Mucosa of stomach (tissue), 1 donor: ENCODE measurements around the gene MLC1.

ENCODE experiments used
- H3K27me3 ChIP-seq: one replicate; pipeline ENCODE4 v1.7.0; 2013; ENCODE audit warnings: mild to moderate bottlenecking, low read length; ENCODE audit not compliant: control insufficient read depth, insufficient read depth
- H3K36me3 ChIP-seq: one replicate; pipeline ENCODE4 v1.7.0; 2013; ENCODE audit warnings: low read length; ENCODE audit not compliant: control insufficient read depth, insufficient read depth
- H3K4me1 ChIP-seq: one replicate; pipeline ENCODE4 v1.7.0; 2013; ENCODE audit warnings: mild to moderate bottlenecking, low read length; ENCODE audit not compliant: control insufficient read depth, insufficient read depth
- H3K4me3 ChIP-seq: one replicate; pipeline ENCODE4 v1.7.0; 2013; ENCODE audit warnings: low read length
- H3K9ac ChIP-seq: one replicate; pipeline ENCODE4 v1.7.0; 2013; ENCODE audit warnings: mild to moderate bottlenecking, low read length, moderate library complexity
- H3K9me3 ChIP-seq: one replicate; pipeline ENCODE4 v1.7.0; 2013; ENCODE audit warnings: mild to moderate bottlenecking, low read length, moderate library complexity; ENCODE audit not compliant: control insufficient read depth
- donor health status: Pancreatic carcinoma.

The MLC1 gene

DNA sequence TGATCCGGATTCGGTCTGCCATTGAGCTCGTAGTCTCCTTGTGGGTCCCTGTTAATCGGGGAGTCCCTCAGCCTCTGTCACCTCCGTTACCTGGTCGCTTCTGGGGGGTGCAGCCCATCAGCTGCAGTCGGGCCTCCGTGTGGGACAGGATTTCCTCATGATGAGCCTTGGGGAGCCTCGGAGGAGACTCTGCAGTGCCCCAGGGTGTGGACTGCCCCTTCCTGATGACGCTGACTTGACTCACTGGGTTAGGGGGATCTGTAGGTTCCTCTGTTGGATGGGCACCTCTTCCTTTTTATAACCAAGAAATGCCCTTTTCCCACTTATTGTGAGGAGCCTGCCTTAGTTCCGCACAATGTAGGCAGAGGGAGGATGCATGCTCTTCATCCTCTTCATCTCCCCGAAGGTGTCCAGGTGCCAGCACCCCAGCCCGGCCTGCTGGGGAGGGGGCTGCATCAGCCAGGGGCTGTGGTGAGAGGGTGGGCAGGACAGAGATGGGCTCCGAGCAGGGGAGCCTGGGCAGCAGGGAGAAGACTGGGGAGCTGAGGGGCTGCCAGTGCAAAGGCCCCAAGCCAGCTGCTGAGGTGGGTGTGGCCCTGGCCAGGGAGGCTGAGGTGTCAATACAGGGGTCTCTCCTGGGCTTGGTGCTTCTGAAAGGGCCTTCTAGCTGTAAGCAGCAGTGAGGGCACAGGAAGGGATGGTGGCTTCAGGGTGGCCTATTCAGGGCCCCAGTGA, 13.6 kb downstream of the MLC1 start:
- Histone ChIP-seq H3K9me3 (no peaks in the 10 kb centered on the region), H3K9ac (no peak overlapping the region), H3K27me3 (no peaks in the 10 kb centered on the region), H3K4me1 (peaks cover 12% of the 10 kb centered on the region), H3K36me3 (no peaks in the 10 kb centered on the region), H3K4me3 (no peak overlapping the region)

- Histone ChIP-seq H3K9me3 (no peaks in the 10 kb centered on the region), H3K4me1 (peaks cover 12% of the 10 kb centered on the region), H3K4me3 (no peak overlapping the region), H3K9ac (no peak overlapping the region), H3K36me3 (no peaks in the 10 kb centered on the region), H3K27me3 (no peaks in the 10 kb centered on the region)
Measured at GRCh38 chr22:50070366-50070765, 14.9 kb downstream of the MLC1 start.

GRCh38 chr22:50068096-50068495, 17.1 kb downstream of the MLC1 start:
- no peaks in the 10 kb centered on the region for H3K9me3 ChIP-seq
- peaks cover 3% of the 10 kb centered on the region for H3K27me3 ChIP-seq
- H3K36me3 ChIP-seq = no peaks in the 10 kb centered on the region
- no peak overlapping the region for H3K9ac ChIP-seq
- no peaks in the 10 kb centered on the region for H3K4me1 ChIP-seq
- H3K4me3 ChIP-seq = no peak overlapping the region

GRCh38 chr22:50067244-50067643, 18.0 kb downstream of the MLC1 start:
- H3K36me3 ChIP-seq = no peaks in the 10 kb centered on the region
- H3K9me3 ChIP-seq = no peaks in the 10 kb centered on the region
- peaks cover 3% of the 10 kb centered on the region for H3K27me3 ChIP-seq
- H3K9ac ChIP-seq = no peak overlapping the region
- no peaks in the 10 kb centered on the region for H3K4me1 ChIP-seq
- no peak overlapping the region for H3K4me3 ChIP-seq

DNA sequence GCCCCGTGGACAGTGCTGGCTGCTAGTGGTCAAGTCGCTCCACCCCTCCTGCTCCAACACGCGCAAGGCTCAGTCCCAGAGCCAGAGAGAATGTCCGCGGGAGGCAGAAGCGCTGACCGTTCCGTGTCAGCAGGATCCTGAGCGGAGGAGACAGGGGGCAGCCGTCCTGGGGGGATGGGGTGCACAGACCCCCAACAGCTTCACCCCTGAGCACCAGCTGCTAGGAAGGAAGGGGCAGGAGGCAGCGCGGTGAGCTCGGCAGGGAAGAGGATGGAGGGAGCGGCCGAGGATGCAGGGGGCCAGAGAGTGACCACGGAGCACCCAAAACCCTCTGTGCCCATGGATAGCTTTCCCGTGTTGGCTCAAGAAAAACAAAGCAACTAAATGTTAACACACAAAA, 20.8 kb downstream of the MLC1 start:
- H3K4me3 ChIP-seq = no peak overlapping the region
- peaks cover 20% of the 10 kb centered on the region for H3K27me3 ChIP-seq
- no peaks in the 10 kb centered on the region for H3K36me3 ChIP-seq
- no peak overlapping the region for H3K9ac ChIP-seq
- no peaks in the 10 kb centered on the region for H3K4me1 ChIP-seq
- no peaks in the 10 kb centered on the region for H3K9me3 ChIP-seq

- no peak overlapping the region for H3K4me3 ChIP-seq
- no peaks in the 10 kb centered on the region for H3K9me3 ChIP-seq
- no peak overlapping the region for H3K9ac ChIP-seq
- no peaks in the 10 kb centered on the region for H3K36me3 ChIP-seq
- no peaks in the 10 kb centered on the region for H3K4me1 ChIP-seq
- H3K27me3 ChIP-seq = peaks cover 26% of the 10 kb centered on the region
Measured at GRCh38 chr22:50063589-50064393, 21.4 kb downstream of the MLC1 start.

- H3K27me3 ChIP-seq = peaks cover 36% of the 10 kb centered on the region
- H3K4me3 ChIP-seq = no peak overlapping the region
Measured at GRCh38 chr22:50062509-50063135, 22.6 kb downstream of the MLC1 start.

DNA sequence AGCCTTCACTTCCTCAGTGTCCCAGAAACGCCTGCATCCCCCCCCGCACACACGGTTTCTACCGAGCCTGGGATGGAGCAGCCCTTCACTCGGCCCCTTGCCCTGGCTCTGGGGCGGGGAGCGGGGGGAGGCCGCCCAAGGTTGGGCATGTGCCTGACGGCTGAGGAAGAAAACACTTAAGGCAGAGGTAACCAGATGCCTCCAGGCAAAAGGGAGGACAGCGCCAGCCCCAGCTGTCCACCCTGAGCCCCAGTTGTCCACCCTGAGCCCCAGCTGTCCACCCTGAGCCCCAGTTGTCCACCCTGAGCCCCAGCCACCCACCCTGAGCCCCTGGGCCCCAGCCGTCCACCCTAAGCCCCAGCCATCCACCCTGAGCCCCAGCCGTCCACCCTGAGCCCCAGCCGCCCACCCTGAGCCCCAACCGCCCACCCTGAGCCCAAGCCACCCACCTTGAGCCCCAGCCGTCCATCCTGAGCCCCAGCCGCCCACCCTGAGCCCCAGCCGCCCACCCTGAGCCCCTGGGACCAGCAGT, 23.3 kb downstream of the MLC1 start:
- H3K4me1 ChIP-seq = no peaks in the 10 kb centered on the region
- no peaks in the 10 kb centered on the region for H3K36me3 ChIP-seq
- no peak overlapping the region for H3K9ac ChIP-seq
- no peaks in the 10 kb centered on the region for H3K9me3 ChIP-seq
- H3K4me3 ChIP-seq = no peak overlapping the region
- H3K27me3 ChIP-seq = peaks cover 43% of the 10 kb centered on the region

More at GRCh38 chr22:50062509-50063135, 22.6 kb downstream of the MLC1 start:
- no peaks in the 10 kb centered on the region for H3K9me3 ChIP-seq
- H3K36me3 ChIP-seq = no peaks in the 10 kb centered on the region
- no peaks in the 10 kb centered on the region for H3K4me1 ChIP-seq
- no peak overlapping the region for H3K9ac ChIP-seq

DNA sequence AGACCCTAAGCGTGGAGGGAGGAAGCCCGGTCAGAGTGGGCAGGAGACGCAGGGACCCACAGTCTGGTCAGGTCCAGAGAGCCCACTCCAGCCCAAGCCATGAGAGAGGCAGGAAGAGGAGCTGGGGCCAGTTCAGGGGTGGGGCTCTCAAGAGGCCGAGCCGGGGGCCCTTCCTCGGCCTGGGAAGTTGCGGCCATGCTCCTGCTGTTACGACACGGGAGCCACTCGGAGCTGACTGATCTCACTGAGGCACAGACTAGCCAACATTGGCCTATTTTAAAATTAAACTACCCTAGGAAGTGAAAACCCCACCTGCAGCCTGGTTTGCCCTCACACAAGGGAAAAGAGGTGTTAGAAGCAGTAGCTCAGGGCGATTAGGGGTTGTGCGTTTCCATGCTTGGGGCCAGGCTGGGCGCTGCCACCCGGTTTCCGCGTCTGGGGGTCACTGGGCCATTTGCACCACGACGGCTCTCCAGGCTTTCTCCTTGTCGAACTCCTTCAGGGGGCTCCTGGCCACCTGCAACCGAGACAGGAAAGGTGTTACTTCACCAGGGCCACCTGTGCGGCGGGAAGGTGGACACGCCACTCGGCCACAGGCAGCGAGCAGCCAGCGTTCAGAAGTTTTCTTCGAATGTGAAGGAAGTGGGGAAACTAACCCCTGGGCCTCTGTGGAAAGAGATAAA, 23.9 kb downstream of the MLC1 start:
- Histone ChIP-seq H3K36me3 (no peaks in the 10 kb centered on the region), H3K9me3 (no peaks in the 10 kb centered on the region), H3K9ac (no peak overlapping the region), H3K4me3 (no peak overlapping the region), H3K27me3 (peaks cover 46% of the 10 kb centered on the region), H3K4me1 (no peaks in the 10 kb centered on the region)

DNA sequence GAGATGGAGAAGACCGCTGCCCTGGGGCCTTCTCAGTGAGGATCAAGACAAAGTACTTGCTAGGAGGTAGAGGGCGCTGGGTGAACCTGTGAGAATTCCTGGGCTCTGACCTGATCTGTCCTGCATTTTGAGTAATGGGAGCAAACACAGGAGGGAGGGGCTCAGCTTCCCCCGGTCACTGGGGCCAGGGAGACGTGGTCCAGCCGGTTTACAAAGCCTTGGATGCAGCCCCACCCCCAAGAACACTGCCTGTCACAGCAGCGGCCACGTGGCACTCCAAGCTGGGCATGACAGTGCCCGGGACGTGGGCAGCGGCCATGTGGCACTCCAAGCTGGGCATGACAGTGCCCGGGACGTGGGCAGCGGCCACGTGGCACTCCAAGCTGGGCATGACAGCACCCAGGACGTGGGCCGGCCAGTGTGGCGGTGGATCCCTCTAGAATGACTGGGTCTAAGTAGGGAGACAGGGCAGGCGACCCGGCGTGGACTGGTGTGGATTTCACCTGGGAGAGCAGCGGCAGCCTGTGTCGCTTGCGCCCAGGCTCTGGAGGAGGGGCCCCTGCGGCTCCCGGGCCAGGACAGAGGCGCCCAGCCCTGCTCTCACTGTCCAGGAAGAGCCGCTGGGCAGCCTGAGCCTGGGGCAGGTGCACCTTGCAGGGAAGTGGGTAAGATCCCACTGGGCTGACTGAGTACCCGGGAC, 24.6 kb downstream of the MLC1 start:
- no peak overlapping the region for H3K4me3 ChIP-seq
- no peaks in the 10 kb centered on the region for H3K4me1 ChIP-seq
- peaks cover 46% of the 10 kb centered on the region for H3K27me3 ChIP-seq
- H3K9ac ChIP-seq = no peak overlapping the region
- no peaks in the 10 kb centered on the region for H3K9me3 ChIP-seq
- no peaks in the 10 kb centered on the region for H3K36me3 ChIP-seq

GRCh38 chr22:50059881-50060262, 25.4 kb downstream of the MLC1 start:
- no peak overlapping the region for H3K4me3 ChIP-seq
- H3K27me3 ChIP-seq = peaks cover 46% of the 10 kb centered on the region
- H3K9me3 ChIP-seq = no peaks in the 10 kb centered on the region
- no peak overlapping the region for H3K9ac ChIP-seq
- H3K36me3 ChIP-seq = no peaks in the 10 kb centered on the region
- no peaks in the 10 kb centered on the region for H3K4me1 ChIP-seq
